Mucosa of rectum (tissue), 2 donors: ENCODE measurements around the gene KRT76.

Source experiments
- H3K27ac ChIP-seq, 2 donors: one replicate each; pipeline ENCODE4 v1.7.0; 2013; ENCODE audit warnings: inconsistent platforms in 2 of 2, low read depth in 2 of 2, low read length in 2 of 2
- H3K27me3 ChIP-seq, 2 donors: one replicate each; pipeline ENCODE4 v1.7.0; 2013; ENCODE audit warnings: low read length in 2 of 2; ENCODE audit not compliant: control insufficient read depth in 2 of 2, insufficient read depth in 2 of 2
- H3K36me3 ChIP-seq, 2 donors: one replicate each; pipeline ENCODE4 v1.7.0; 2013; ENCODE audit warnings: low read length in 2 of 2; ENCODE audit not compliant: control insufficient read depth in 2 of 2, insufficient read depth in 2 of 2
- H3K4me1 ChIP-seq, 2 donors: one replicate each; pipeline ENCODE4 v1.7.0; 2013; ENCODE audit warnings: low read length in 2 of 2, mild to moderate bottlenecking in 1 of 2; ENCODE audit not compliant: control insufficient read depth in 2 of 2, insufficient read depth in 2 of 2
- H3K4me3 ChIP-seq, 2 donors: one replicate each; pipeline ENCODE4 v1.7.0; 2013; ENCODE audit warnings: low read length in 2 of 2
- H3K9ac ChIP-seq, 2 donors: one replicate each; pipeline ENCODE4 v1.7.0; 2013; ENCODE audit warnings: low read length in 2 of 2, low read depth in 1 of 2, mild to moderate bottlenecking in 1 of 2
- H3K9me3 ChIP-seq, 2 donors: one replicate each; pipeline ENCODE4 v1.7.0; 2013; ENCODE audit warnings: low read length in 2 of 2; ENCODE audit not compliant: control insufficient read depth in 2 of 2
- donor health status: healthy.
- donor health status: Normal muscosa, but diverticular disease.

The KRT76 gene

GRCh38 chr12:52805739-52806138 lies 28.6 kb upstream of the KRT76 start:
- Histone ChIP-seq H3K27ac (no peak overlapping the region), H3K36me3 (no peaks in the 10 kb centered on the region), H3K9ac (no peak overlapping the region), H3K9me3 (no peaks in the 10 kb centered on the region), H3K4me3 (no peak overlapping the region), H3K27me3 (no peaks in the 10 kb centered on the region), H3K4me1 (no peaks in the 10 kb centered on the region)

GRCh38 chr12:52805000-52805399 lies 27.9 kb upstream of the KRT76 start:
- Histone ChIP-seq H3K9ac (no peak overlapping the region), H3K4me1 (peaks cover 0 to 6% of the 10 kb centered on the region in 2 donors), H3K9me3 (no peaks in the 10 kb centered on the region), H3K36me3 (no peaks in the 10 kb centered on the region), H3K4me3 (no peak overlapping the region), H3K27me3 (no peaks in the 10 kb centered on the region), H3K27ac (no peak overlapping the region)

- Histone ChIP-seq H3K36me3 (no peaks in the 10 kb centered on the region), H3K27me3 (no peaks in the 10 kb centered on the region), H3K4me3 (no peak overlapping the region), H3K27ac (no peak overlapping the region), H3K4me1 (peaks cover 0 to 8% of the 10 kb centered on the region in 2 donors), H3K9ac (no peak overlapping the region), H3K9me3 (no peaks in the 10 kb centered on the region)
Observed at GRCh38 chr12:52802442-52802841, 25.3 kb upstream of the KRT76 start.

- no peaks in the 10 kb centered on the region for H3K27me3 ChIP-seq
- peaks cover 0 to 8% of the 10 kb centered on the region in 2 donors for H3K4me1 ChIP-seq
- no peaks in the 10 kb centered on the region for H3K9me3 ChIP-seq
- no peak overlapping the region for H3K4me3 ChIP-seq
- no peaks in the 10 kb centered on the region for H3K36me3 ChIP-seq
- no peak overlapping the region for H3K9ac ChIP-seq
- H3K27ac ChIP-seq = no peak overlapping the region
Observed at GRCh38 chr12:52801773-52802172, 24.6 kb upstream of the KRT76 start.

GRCh38 chr12:52800259-52800917 lies 23.2 kb upstream of the KRT76 start:
- H3K27me3 ChIP-seq = no peaks in the 10 kb centered on the region
- peaks cover 0 to 8% of the 10 kb centered on the region in 2 donors for H3K4me1 ChIP-seq
- no peak overlapping the region for H3K27ac ChIP-seq
- H3K4me3 ChIP-seq = no peak overlapping the region
- H3K9me3 ChIP-seq = no peaks in the 10 kb centered on the region
- no peaks in the 10 kb centered on the region for H3K36me3 ChIP-seq
- no peak overlapping the region for H3K9ac ChIP-seq

- Histone ChIP-seq H3K4me1 (peaks cover 0 to 8% of the 10 kb centered on the region in 2 donors), H3K9ac (no peak overlapping the region), H3K9me3 (no peaks in the 10 kb centered on the region), H3K27ac (no peak overlapping the region), H3K27me3 (peaks cover 0 to 2% of the 10 kb centered on the region in 2 donors), H3K4me3 (no peak overlapping the region), H3K36me3 (no peaks in the 10 kb centered on the region)
Observed at GRCh38 chr12:52799505-52800211, 22.5 kb upstream of the KRT76 start.

- Histone ChIP-seq H3K27me3 (peaks cover 0 to 5% of the 10 kb centered on the region in 2 donors), H3K9me3 (no peaks in the 10 kb centered on the region), H3K4me1 (peaks cover 0 to 8% of the 10 kb centered on the region in 2 donors), H3K4me3 (no peak overlapping the region), H3K9ac (no peak overlapping the region), H3K36me3 (no peaks in the 10 kb centered on the region), H3K27ac (no peak overlapping the region)
Observed at GRCh38 chr12:52798671-52799504, 21.7 kb upstream of the KRT76 start.

GRCh38 chr12:52798003-52798670 lies 21.0 kb upstream of the KRT76 start:
- no peak overlapping the region for H3K9ac ChIP-seq
- no peaks in the 10 kb centered on the region for H3K9me3 ChIP-seq
- no peak overlapping the region for H3K4me3 ChIP-seq
- no peak overlapping the region for H3K27ac ChIP-seq
- H3K4me1 ChIP-seq = peaks cover 0 to 8% of the 10 kb centered on the region in 2 donors
- H3K27me3 ChIP-seq = peaks cover 0 to 6% of the 10 kb centered on the region in 2 donors
- H3K36me3 ChIP-seq = no peaks in the 10 kb centered on the region

- Histone ChIP-seq H3K27ac (no peak overlapping the region), H3K9me3 (no peaks in the 10 kb centered on the region), H3K4me3 (no peak overlapping the region), H3K9ac (no peak overlapping the region), H3K4me1 (peaks cover 0 to 8% of the 10 kb centered on the region in 2 donors), H3K27me3 (peaks cover 0 to 6% of the 10 kb centered on the region in 2 donors), H3K36me3 (no peaks in the 10 kb centered on the region)
Observed at GRCh38 chr12:52797529-52797894, 20.4 kb upstream of the KRT76 start.
